ENCODE data around the gene GBP7.

GBP7 gene

DNA sequence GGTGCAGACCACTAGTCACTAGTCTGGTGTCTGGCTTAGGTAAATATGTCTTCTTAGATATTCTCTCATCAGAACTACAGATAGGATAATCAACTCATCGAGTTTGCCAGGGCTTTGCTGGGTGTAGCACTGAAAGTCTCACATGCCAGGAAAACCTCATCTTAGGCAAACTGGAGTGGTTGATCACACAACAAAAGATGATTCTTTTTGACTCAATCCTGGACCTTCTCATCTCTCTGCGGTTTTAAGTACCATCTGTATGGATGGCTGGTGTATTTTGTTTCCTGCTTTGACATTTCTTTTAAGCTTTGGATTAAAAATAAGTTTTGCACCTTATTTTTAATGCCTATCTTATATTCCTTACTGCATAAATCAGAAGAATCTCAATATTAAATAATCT lies 61.1 kb downstream of the GBP7 start:
- DNase-seq (ENCODE audit: low read depth) = no peak

DNA sequence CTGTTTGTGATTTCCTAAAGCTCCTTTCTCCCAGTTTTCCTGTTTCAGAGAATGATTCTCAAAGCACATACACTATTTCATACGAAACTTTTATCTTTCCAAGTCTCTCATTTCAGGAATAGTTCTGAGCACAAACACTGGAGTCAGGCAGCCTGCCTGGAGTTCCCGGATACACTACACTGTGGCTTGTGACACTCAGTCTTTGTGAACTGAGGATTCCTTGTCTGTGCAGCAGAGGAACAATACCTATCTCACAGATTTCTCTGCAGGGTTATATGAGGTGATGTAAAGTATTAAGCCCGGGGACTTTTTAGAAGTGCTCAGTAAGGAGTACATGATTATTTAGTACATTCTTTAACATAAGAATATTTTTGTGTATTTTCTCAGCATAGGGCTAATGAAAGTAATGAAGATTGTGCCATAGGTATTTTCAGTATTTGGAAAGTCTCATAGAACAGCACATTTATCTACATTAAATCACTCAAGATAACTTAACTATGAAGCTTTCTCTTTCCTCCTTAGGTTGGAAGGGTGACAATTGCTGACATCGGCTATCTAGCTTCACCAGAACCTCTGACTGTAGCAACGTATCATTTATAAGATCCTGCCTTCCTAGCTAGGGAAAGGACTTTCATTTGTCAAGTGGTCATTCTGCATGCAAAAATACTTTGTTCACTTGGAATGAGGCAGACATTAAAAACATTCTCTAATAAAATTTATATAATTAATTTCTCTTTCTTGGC lies 62.8 kb downstream of the GBP7 start:
- DNase-seq (ENCODE audit: low read depth) = no peak

DNA sequence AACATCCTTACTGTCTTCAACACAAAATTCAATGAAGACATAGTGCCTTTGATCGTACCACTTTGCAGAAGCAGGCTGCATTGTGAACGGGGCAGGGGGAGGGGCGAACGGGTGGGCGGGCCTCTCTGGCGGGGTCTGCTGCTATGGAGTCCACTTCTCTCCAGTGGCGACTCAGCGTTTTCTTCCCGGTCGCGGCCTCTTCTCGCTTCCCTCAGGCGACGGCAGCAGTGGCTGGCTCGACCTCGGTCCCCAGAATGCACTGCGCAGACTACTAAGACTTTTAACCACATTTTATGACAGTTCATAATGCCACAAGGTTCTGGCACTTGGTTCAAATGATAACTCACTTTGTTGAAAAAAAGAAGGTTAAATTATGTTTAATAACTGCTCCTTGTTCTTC lies 71.1 kb downstream of the GBP7 start:
- DNase-seq (ENCODE audit: low read depth) = no peak

DNA sequence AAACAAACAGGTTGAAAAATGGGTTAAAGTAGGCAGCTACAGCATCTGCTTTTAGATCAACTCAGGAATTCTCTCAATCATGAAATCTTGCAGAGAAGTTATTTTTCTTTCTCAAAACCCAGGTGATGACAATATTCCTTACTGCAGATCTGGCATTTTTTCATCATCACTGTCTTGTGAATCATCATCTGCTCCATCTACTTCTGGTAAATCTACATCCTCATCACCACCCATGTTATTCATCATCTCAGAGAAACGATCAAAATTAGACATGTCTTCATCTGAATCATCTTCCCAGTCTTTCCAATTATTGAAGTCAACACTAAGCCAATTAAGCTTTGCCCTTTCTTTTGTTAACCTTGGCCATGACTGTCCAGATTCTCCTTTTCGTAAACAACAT lies 71.7 kb downstream of the GBP7 start:
- DNase-seq (ENCODE audit: low read depth) = no peak

DNA sequence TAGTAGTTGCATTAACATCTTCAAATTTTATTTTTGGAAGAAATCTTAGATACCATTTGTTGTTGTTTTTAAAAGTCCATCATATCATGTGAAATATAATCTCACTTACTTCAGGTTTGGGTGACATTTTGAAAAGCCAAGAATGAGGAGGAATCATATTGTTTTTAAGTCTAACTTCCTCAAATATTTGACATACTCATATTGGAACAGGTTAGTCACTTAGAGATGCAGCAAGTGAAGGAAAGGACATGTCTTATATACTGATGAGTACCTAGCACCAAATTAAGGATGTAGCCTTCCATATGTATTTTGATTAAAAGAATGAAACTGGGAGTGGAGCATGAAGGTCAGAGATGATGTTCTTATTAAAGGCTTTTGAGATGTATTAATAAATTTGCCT lies 73.8 kb downstream of the GBP7 start:
- DNase-seq (ENCODE audit: low read depth) = no peak

DNA sequence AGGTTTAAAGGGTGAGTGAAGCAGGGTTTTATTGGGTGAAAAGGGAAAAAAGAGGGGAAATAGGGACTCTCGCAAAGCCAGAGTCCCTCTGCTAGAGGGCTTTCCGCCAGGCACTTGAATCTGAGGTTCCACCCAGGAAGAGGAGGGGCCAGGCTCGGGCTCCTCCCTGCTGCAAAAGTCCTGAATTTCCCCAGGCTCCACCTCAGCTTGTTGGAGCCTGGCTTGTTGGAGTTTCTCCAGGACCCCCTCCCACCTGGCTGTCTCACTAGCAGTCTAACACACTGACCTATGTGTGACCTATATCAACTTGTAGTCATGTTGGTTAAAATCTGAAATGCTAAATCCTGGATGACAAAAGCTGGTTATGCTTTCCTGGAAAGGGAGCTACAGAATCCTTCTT lies 75.4 kb downstream of the GBP7 start:
- DNase-seq (ENCODE audit: low read depth) = no peak

DNA sequence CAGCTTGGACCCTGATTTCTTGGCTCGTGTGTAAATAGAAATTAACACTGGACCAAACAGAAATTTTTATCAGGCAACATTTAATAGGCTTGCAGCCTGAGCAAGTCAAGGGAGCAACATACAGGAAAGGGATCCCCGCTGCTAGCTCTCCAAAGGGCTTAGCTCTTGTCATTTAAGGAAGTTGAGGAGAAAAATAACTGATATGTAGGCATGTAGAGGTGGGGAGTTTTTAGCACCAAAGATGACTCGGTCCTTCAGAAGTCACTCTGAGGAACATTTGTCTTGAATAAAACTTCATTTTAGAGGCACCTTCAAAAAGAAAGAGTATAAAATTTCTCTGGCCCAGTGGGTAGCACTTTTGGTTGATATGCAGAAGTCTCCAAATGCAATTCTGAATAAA lies 76.9 kb downstream of the GBP7 start:
- DNase-seq (ENCODE audit: low read depth) = no peak

DNA sequence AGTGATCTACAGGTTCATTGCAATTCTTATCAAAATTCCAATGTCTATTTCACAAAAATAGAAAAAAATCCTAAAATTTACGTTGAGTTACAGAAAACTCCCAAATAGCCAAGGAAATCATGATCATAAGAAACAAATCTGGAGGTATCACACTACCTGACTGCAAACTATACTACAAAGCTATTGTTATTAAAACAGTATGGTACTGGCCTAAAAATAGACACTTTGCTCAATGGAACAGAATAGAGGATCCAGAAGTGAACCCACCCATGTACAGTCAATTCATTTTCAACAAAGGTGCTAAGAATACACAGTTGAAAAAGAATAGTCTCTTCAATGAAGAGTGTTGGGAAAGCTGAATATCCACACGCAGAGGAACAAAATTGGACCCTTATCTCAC lies 80.1 kb downstream of the GBP7 start:
- DNase-seq (ENCODE audit: low read depth) = no peak

DNA sequence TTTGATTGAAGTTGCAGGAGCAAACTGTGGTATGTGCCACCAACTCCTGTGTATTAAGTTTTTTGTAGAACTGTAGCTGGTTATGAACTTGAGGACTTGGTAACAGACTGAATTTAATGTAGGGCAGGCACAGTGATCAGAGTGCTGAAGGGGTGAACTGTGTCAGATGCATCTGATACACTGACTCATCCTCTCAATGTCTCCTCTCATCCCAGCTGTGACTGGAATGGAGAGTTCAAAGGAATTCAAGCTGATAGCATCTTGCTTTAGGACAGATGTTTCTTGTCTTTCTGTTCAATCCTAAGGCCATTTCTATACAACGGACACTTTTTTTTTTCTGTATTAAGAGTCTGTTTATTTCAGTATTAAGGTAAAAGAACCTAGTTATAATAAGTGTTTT lies 85.8 kb downstream of the GBP7 start:
- DNase-seq (ENCODE audit: low read depth) = no peak

DNA sequence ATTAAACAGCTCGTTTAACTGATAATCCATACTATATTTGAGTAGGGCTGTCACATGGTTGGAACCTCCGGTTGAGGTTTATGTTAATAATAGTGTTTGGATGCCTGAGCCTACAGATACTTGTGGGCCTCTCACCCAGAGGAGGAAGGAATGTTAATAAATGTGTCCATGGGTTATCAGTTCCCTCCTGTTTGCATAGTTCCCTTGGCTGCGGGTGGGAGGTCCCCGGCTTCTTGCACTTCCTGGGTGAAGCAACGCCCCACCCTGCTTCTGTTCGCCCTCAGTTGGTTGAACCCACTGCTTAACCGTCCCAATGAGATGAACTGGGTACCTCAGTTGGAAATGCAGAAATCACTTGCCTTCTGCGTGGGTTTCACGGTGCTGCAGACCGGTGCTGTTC lies 87.2 kb downstream of the GBP7 start:
- DNase-seq (ENCODE audit: low read depth) = no peak

DNA sequence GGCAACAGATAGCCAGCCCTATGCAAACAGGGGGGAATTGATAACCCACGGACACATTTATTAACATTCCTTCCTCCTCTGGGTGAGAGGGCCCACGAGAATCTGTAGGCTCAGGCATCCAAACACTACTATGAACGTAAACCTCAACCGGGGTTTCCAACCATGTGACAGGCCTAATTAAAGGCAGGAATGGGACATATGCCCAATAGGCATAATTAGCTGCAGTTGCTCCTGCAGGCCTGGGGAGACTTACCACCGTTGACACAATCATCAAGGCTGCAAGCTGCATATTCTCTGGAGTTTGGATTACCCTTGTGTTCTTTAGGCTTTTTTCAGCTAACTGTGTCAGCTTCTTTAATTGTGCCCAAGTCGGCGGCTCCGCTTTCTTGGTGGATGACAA lies 88.6 kb downstream of the GBP7 start:
- DNase-seq (ENCODE audit: low read depth) = no peak

DNA sequence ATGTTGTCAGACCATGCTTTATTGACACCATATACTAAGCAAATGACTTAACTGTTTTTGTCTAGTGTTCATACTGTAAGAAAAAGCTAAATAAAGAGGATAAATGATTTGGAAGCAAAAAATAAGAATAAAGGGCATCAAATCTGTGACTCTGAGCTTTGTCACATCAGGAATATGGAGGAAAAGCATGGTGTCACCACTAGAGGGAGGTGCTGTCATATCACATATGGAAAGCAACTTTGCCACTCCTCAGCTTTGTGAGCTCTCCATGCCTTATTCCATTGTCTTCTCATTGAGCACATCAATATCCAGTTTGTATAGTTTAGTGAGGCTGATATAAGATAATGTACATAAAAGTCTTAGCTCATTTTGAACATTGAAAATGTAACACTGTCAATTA lies 90.0 kb downstream of the GBP7 start:
- peak; percentile 19 for DNase-seq (ENCODE audit: low read depth)

Measured in T-helper 22 cell (primary cell).